ENCODE data around the gene PDE7B. TPM values are rescaled to one million over a fixed set of nuclear protein-coding genes. Genes with fewer than 3 reads are reported as not detected.

Gene PDE7B
- total and polyA plus RNA-seq, 2 of the 13 experiments (the other 11 are each of a cell fraction or from before 2014, with no cell fraction given) = not detected

DNA sequence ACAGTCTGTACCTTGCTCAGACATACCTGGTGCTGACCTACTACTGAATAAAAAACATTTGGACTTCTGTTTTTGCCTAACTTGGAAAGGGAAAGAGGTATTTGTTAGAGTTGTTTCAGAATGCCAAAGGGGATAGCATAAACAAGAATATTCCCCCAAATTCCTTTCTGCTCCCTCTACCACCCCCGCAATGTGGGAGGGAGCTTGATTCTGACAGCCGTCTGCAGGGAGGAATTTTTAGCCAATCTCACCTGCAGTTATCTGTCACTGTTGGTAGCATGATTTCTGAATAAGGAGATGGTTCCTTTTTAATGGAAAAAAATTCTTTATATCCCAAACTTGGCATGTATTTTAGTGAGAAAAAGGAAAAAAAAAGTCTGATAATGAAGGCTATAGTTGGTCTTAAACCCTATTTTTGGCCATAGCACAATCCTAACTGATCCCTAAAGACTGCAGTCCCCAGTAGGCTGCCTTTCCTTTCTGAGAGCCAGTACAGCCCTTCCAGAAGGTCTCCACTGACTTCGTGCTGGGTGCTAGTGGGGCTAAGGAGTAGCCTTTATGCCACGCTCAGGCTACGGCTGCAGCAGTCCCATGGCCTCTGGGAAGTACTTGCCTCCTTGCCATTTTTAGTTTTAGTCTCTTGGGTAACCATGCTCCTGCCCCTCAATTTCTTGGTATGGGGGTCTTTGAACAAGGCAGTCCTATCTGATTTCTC is 13.6 kb upstream of the PDE7B start:
- H3K4me1 ChIP-seq (ENCODE audit: insufficient read depth, low read length) = no peaks in the 10 kb centered on the region
- H3K79me2 ChIP-seq (ENCODE audit: insufficient read depth, low read length) = no peaks in the 10 kb centered on the region
- peaks cover 0 to 4% of the 10 kb centered on the region in 2 experiments; a peak in 1 of 5 replicates for H3K27me3 ChIP-seq (ENCODE audit: control insufficient read depth in 1 of 2, insufficient read depth in 2 of 2, low read length in 2 of 2)
- H2AFZ ChIP-seq (ENCODE audit: low read length) = no peak overlapping the region
- no peak for ATAC-seq
- H3K9ac ChIP-seq (ENCODE audit: insufficient read depth, low read depth, low read length) = no peak overlapping the region
- TF ChIP-seq HIVEP1 (CRISPR knock-in tag; IDR thresholded peaks at IDR 0.05) (no peak), ZBTB7A (CRISPR knock-in tag; IDR thresholded peaks at IDR 0.05) (no peak), SYNCRIP (IDR thresholded peaks at IDR 0.05; ENCODE audit: insufficient read depth, low read depth, low read length) (no peak), AHR (CRISPR knock-in tag; IDR thresholded peaks at IDR 0.05) (no peak), CCAR2 (optimal IDR thresholded peaks at IDR 0.05; ENCODE audit: low read depth, low read length) (no peak), ZSCAN31 (CRISPR knock-in tag; IDR thresholded peaks at IDR 0.05; ENCODE audit: low read depth) (no peak)
- TF ChIP-seq, protein P1, sequence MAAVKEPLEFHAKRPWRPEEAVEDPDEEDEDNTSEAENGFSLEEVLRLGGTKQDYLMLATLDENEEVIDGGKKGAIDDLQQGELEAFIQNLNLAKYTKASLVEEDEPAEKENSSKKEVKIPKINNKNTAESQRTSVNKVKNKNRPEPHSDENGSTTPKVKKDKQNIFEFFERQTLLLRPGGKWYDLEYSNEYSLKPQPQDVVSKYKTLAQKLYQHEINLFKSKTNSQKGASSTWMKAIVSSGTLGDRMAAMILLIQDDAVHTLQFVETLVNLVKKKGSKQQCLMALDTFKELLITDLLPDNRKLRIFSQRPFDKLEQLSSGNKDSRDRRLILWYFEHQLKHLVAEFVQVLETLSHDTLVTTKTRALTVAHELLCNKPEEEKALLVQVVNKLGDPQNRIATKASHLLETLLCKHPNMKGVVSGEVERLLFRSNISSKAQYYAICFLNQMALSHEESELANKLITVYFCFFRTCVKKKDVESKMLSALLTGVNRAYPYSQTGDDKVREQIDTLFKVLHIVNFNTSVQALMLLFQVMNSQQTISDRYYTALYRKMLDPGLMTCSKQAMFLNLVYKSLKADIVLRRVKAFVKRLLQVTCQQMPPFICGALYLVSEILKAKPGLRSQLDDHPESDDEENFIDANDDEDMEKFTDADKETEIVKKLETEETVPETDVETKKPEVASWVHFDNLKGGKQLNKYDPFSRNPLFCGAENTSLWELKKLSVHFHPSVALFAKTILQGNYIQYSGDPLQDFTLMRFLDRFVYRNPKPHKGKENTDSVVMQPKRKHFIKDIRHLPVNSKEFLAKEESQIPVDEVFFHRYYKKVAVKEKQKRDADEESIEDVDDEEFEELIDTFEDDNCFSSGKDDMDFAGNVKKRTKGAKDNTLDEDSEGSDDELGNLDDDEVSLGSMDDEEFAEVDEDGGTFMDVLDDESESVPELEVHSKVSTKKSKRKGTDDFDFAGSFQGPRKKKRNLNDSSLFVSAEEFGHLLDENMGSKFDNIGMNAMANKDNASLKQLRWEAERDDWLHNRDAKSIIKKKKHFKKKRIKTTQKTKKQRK (IDR thresholded peaks at IDR 0.05; ENCODE audit: low read length) = no peak
- TF ChIP-seq, protein P2, sequence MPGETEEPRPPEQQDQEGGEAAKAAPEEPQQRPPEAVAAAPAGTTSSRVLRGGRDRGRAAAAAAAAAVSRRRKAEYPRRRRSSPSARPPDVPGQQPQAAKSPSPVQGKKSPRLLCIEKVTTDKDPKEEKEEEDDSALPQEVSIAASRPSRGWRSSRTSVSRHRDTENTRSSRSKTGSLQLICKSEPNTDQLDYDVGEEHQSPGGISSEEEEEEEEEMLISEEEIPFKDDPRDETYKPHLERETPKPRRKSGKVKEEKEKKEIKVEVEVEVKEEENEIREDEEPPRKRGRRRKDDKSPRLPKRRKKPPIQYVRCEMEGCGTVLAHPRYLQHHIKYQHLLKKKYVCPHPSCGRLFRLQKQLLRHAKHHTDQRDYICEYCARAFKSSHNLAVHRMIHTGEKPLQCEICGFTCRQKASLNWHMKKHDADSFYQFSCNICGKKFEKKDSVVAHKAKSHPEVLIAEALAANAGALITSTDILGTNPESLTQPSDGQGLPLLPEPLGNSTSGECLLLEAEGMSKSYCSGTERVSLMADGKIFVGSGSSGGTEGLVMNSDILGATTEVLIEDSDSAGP (CRISPR knock-in tag; IDR thresholded peaks at IDR 0.05; ENCODE audit: borderline replicate concordance) = no peak
- TF ChIP-seq, protein P3, sequence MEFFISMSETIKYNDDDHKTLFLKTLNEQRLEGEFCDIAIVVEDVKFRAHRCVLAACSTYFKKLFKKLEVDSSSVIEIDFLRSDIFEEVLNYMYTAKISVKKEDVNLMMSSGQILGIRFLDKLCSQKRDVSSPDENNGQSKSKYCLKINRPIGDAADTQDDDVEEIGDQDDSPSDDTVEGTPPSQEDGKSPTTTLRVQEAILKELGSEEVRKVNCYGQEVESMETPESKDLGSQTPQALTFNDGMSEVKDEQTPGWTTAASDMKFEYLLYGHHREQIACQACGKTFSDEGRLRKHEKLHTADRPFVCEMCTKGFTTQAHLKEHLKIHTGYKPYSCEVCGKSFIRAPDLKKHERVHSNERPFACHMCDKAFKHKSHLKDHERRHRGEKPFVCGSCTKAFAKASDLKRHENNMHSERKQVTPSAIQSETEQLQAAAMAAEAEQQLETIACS (CRISPR knock-in tag; IDR thresholded peaks at IDR 0.05) = no peak
- intact Hi-C loops (cut with micrococcal nuclease; ENCODE audit: unreplicated experiment) (no loop called here), in situ Hi-C loops (cut with HindIII; ENCODE audit: extremely low pct_ligation_motif_present, low pct_unique_long_range_greater_than_20kb) (no loop called here)
- no TSS peak for BruUV-seq (replicated peaks)
- ChIA-PET CTCF (ENCODE audit: low intra/inter-chr PET ratio, low total read pairs) (no interaction called here), POLR2A (no interaction called here)
- no peak for FAIRE-seq
- 27% methylated on average over 5 of the region's 5 CpGs for WGBS (ENCODE audit: low lambda C conversion rate)
- no peaks in the 10 kb centered on the region for H4K20me1 ChIP-seq (ENCODE audit: insufficient read depth, low read length)
- no peak overlapping the region for H3K4me2 ChIP-seq (ENCODE audit: low read depth, low read length)
- H3K27ac ChIP-seq (ENCODE audit: extremely low read length, insufficient read depth, low read length) = no peak overlapping the region
- H3K9me3 ChIP-seq (ENCODE audit: low read length) = no peaks in the 10 kb centered on the region
- H3K4me3 ChIP-seq (replicated peaks in 1 of 3; ENCODE audit: insufficient read depth in 1 of 3, low read depth in 2 of 3, low read length in 3 of 3) = no peak overlapping the region
- no peaks in the 10 kb centered on the region for H3K36me3 ChIP-seq (replicated peaks in 1 of 2; ENCODE audit: control insufficient read depth in 1 of 2, insufficient read depth in 2 of 2, low read length in 2 of 2)
- DNase-seq (ENCODE audit: low spot score) = no peak
